ENCODE data around the gene DLK1.

DNA sequence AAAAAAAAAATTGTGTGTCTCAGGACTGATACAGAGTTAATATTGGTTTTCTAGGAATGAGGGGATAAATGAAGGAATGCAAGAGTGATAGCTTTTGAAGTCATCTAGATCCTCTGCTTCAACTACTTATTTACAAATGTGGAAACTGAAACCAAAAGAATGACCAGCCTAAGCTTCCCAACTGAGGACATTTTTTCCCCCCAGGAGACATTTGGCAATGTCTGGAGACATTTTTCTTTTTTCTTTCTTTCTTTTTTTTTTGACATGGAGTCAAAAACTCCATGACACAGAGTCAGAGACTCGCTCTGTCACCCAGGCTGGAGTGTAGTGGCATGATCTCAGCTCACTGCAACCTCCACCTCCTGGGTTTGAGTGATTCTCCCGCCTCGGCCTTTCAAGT lies 15.3 kb downstream of the DLK1 start:
- TF ChIP-seq CTCF (IDR thresholded peaks at IDR 0.05): no peak
- no peak for TF ChIP-seq ZFX (IDR thresholded peaks at IDR 0.05; ENCODE audit: borderline replicate concordance)
